GM19043 (cell line): ENCODE results near the gene GHRL.
"Not testable (repeated sequence)": the region's sequence is repeated elsewhere in the genome, so short reads cannot be mapped to it uniquely, and the experiment has no call there.

ENCODE experiments used
- ATAC-seq: cut with Tn5 transposase; IDR thresholded peaks from one replicate; pipeline ENCODE4 v1.9.1; 2021; ENCODE audit warnings: low read depth; ENCODE audit not compliant: unreplicated experiment

Gene GHRL

DNA sequence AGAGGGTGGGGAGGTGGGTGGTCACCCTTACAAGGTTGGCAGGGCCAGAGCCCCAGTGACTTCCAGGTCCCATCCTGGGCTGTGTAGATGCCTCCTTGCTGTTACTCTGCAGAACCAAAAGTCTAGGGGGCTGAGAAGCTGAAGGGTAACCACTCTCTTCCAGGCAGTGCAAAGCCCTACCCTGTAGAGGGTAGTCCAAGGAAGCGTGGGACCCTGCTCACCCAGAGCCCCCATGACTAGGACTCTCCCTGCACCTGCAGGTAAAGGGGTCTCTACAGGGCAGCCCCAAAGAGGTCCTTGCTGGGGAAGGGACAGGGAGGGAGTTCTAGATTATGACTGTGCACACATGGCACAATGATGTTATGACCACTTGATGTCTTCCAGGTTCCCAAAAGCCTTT, 14.2 kb downstream of the GHRL start:
- ATAC-seq: no peak

DNA sequence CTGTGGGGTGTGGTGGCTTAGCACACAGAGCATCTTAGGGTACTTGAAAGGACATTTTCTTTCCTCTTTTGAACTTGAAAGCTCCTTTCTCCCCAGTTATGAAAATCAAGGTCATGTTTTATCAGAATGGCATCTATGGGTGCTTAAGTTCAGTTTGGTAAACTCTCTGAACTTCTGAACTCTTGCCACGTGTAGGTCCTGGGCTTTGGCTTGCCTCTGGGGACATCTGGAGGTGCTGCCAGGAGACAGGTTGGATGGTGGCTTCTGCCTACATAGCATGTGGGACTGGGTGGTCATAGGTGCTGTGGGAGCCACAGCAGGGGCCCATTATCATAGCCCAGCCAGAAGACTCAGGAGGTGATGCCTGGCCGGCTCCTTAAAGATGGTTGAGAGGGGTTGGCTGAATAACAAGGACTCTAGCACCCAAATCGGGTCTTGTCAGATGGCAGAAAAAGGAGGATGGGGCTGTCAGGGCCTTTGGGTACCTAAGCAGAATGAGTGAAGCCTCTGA, 15.6 kb downstream of the GHRL start:
- no peak for ATAC-seq

DNA sequence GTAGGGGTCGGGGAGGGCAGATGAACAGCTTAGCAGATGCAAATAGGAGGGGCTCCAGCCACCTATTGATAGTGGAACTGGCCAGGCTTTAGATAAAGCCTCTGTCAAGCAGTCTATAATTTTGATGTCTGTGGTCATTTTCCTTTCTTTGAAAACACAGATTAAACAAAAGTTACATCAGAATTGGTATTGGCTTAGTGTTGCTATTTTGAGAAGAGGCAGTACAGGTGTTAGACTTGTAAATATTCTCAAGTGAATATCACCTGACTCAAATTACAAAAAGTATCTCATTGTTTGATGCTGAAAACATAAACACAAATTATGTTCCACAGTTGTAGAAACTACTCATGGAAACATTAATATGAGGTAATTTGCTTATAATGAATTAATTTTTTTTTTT, 18.1 kb downstream of the GHRL start:
- ATAC-seq: no peak

DNA sequence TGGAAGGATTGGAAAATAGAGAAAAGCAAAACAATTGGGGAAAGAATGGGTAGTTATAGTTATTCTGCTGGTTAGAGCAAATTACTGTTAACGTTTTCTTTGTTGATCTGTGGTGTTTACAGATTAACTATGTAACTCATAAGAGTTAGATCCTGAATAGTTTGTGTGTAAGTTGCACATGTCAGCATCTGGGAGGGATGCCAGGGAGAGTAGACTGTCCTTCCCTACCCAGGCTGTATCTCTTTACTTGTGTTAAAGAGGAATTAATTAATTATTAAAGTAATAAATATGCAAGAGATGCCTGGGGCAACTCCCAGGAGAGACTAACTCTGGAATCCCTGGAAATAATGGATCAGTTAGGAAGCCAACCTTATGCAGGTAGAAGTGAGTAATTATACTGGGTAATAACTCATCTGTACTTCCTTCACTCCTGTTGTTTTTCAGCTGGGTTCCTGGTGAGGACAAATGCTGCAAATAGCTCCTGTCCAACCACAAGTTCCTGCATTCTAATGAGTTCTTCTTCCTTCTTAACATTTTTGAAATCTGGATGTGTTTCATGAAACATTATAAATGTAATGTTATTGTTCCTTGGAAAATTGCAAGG, 18.9 kb downstream of the GHRL start:
- ATAC-seq: no peak

DNA sequence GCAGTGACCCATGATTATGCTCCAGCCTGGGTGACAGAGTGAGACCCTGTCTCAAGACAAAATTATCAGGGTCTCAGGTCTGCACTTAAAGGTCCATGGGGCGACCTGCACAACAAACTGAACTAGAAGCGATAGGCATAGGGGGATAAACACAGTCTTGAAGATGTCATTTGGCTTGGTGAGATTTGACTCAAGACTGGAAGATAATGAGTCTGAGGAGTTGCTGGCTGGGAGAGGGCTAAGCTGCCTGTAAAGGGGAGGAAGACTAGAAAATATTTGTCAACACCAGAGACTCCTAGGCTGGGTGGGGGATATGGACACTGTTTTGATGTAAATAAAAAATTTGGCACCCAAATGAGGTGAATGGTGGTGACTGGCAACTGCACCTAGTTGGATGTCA, 19.8 kb downstream of the GHRL start:
- ATAC-seq: no peak

DNA sequence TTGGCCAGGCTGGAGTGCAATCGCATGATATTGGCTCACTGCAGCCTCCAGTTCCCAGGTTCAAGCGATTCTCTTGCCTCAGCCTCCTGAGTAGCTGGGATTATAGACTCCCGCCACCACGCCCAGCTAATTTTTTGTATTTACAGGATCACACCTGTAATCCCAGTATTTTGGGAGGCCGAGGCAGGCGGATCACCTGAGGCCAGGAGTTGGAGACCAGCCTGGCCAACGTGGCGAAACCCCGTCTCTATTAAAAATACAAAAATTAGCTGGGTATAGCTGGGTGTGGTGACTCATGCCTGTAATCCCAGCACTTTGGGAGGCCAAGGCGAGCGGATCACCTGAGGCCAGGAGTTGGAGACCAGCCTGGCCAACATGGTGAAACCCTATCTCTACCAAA, 20.3 kb downstream of the GHRL start:
- ATAC-seq: not testable (repeated sequence)

DNA sequence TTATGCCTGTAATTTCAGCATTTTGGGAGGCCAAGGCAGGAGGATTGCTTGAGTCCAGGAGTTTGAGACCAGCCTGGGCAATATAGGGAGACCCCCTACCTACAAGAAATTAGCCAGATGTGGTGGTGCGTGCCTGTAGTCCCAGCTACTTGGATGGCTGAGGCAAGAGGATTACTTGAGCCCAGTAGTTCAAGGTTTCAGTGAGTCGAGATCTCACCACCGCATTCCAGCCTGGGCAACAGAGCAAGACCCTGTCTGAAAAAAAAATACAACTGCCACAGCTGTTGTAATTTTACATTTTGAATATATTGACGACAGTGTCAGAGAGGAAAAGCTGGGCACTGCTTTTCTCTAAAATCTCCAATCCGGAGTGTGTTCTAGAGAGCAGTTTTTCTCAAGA, 23.3 kb downstream of the GHRL start:
- no peak for ATAC-seq

DNA sequence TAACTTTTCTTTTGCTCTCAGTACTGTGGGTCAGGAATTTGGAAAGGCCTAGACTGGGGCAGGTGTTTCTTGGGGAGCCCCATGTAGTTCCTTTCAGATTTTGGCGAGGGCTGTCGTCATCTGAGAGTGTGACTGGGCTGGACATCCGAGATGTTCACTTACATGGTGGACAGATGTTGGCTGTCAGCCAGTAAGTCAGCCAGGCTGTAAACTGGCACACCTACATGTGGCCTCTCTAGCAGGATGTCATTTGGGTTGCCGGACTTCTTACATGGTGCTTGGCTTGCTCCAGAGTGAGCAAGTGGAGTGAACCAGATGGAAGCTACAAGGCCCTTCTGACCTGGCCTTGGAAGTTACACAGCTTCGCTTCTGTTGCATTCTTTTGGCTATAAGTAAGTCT, 23.8 kb downstream of the GHRL start:
- no peak for ATAC-seq

DNA sequence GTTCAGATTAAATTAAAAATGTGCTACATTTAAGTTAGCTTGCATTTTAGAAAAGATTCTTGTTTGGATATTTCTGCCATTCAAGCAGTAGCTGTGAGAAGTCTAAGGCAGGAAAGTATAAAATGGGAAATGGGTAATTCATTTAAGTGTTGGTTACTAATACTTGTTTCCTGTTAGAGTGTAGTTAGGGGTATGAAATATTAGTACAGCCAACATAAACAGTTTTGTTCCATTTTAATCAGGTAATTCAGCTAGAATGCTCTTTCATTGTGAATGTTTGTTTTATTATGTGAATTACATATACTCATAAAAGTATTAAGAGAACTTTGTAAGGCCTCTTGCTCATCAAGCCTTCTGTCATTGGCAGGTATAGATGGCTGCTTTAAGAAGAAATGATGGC, 24.6 kb downstream of the GHRL start:
- no peak for ATAC-seq

DNA sequence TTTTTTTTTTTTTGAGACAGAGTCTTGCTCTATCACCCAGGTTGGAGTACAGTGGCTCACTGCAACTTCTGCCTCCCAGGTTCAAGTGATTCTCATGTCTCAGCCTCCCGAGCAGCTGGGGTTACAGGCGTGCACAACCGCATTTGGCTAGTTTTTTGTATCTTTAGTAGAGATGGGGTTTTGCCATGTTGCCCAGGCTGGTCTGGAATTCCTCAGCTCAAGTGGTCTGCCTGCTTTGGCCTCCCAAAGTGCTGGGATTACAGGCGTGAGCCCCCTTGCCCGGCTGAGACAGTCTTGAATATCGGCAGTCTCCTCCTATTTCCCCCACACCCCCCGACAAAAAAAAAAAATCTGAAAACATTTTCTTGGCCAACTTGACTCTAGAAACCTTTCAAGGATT, 25.8 kb downstream of the GHRL start:
- ATAC-seq: not testable (repeated sequence)

DNA sequence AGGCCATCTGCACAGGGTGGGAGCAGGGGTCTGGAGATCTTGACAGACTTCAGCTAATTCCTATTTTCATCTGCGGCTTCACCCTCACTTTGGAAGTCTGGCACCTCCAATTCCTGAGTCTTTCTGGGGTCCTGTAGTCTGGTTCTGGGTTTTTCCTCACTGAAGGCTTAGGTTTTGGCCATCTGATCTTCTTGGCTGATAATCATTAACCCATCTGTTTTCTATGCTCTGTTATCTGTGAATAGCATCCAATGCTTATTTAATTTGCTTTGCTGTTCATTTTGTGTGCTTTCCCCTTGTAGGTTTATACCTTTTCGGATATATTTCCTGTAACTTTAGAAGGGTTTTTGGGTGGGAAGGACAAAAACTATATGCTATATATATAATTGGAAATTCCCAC, 26.9 kb downstream of the GHRL start:
- no peak for ATAC-seq

DNA sequence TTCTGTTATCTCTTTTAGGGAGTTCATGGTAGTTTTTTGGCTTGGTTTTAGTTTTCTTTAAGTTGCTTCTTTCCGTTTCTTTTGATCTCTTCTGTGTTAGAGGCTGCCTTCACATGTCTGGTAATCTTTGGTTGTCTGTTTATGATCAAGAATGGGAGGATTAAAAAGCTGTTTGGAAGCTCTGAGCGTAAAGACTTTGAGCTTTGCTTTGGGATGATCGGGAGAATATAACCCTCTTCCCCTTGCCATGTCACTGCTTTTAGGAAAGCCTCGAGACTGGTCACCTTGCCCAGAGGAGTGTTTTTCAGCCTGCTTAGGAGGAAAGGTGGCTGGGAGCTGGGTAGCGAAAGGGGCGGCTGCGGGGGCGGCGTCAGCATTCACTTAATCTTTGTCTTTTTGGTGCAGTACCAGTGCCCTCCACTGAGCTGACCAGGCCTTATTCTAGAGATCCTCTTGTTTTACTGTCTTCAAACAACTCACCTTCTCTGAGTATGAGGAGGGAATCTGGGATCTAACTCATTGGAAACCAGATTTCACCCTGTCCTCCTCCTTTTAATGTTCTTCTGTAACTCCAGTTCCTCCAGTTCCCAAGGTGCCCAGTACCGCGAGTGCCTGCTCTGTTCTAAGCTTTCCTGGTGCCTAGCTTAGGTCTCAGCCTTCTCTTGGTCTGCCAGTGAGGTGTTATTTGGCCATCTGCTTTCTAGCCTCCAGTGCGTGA, 28.9 kb downstream of the GHRL start:
- peak; percentile 49 for ATAC-seq

DNA sequence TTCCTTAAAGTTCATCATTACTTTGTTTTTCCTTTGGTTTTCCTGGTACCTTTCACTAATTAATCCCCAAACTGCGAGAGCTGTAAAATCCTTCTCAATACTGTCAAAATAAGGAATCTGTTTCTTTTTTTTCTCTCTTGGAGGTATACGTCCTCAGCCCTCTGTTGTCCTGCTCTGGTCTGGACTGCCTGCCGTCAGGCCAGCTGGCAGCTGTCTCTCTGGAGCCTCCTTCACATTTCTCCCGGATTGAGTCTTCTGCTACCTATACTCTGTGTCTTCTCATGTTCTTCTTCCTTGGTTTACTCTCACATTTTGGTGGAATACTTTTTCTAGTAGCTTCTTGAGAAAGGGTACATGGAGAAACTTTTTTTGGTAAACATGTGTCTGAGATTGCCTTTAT, 30.7 kb downstream of the GHRL start:
- ATAC-seq: no peak

DNA sequence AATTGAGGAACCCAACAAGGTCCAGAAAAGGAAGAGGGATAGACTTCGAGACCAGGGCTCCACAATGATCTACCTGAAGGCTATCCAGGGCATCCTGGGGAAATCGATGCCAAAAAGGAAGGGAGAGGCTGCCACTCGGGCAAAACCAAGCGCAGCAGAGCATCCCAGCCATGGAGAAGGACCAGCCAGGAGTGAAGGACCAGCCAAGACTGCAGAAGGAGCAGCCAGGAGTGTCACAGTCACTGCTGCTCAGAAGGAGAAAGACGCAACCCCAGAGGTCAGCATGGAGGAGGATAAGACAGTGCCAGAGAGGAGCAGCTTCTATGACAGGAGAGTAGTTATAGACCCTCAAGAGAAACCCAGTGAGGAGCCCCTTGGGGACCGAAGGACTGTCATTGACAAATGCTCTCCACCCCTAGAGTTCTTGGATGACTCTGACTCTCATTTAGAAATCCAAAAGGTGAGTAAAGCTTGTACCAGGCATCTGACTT, 32.5 kb downstream of the GHRL start:
- no peak for ATAC-seq

DNA sequence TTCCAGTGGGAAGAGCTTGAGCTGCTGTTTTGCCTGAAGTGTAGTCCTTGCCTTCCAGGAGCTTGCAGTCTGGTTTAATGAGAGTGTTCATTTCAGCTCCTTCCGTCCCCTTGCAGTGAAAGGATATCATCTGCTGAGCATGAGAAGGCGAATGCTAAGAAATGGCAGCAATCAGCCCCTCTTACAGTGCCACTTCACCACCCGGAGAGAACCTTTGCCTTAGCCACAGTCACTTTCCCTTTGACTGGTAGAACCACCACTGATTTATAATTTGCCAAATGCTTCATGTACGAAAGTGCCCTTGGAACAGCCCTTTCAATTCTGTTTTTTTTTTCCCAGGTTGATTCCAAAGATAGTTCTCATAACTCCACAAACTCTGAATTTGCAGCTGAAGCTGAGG, 32.9 kb downstream of the GHRL start:
- ATAC-seq: no peak

DNA sequence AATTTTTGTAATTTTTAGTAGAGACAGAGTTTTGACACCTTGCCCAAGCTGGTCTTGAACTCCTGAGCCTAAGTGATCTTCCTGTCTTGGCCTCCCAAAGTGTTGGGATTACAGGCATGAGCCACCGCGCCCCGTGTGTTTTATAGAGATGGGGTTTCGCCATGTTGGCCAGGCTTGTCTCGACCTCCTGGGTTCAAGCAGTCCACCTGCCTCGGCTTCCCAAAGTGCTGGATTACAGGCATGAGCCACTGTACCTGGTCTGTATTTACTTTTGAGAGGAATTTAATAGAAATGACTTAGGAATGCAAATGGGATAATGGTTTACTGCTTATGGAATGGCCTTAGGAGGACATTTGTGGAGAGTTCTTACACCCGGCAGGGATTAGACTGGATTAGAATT, 33.7 kb downstream of the GHRL start:
- no peak for ATAC-seq

DNA sequence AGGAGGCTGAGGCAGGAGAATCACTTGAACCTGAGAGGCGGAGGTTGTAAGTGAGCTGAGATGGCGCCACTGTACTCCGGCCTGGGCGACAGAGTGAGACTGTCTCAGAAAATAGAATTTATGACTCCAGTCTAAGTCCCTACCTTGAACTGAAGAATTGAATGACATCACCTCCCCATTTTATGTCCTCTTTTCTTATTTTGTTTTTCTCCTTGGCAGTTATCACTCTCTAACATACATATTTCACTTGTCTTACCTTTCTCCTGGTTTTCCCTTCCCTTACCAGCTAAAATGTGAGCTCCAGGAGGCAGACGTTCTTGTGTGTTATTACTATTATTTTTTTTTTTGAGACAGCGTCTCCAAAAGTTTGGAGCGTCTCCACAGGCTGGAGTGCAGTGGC, 36.9 kb downstream of the GHRL start:
- no peak for ATAC-seq

DNA sequence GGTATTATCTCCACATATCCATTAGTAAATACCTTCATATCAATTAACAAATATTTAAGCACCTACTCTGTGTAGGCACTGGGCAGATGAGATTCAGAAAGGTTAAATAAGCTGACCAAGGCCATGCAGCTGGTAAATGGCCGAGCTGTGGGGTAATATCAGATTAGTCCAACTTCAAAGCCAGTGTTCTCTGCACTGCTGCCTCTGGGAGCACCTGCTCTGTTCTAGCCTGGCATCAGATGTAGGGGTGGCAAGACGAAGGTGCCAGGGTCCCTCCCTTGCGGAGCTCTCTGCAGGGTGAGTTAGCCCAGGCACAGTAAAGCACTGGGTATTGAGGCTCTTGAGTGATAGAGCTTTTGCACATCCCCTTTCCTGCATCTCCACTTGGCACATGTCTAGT, 39.0 kb downstream of the GHRL start:
- no peak for ATAC-seq

DNA sequence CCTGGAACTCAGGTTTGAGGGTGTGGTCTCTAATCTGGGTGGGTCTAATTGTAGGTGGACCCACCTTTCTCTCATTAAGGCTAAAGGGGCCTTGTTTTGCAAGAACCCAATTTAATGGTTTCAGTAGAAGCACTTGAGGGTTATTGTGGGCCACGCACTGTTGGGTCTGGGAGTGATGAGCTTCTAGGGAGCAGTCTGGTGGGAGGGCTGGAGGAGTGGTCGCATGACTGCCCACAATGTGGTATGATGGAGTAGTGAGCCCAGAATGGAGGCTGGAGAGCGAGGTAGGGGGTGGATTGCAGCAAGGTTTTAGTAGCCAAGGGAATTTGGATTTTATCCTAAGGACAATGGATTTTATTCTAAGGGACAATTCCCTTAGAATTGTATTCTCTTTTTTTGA, 41.7 kb downstream of the GHRL start:
- no peak for ATAC-seq

DNA sequence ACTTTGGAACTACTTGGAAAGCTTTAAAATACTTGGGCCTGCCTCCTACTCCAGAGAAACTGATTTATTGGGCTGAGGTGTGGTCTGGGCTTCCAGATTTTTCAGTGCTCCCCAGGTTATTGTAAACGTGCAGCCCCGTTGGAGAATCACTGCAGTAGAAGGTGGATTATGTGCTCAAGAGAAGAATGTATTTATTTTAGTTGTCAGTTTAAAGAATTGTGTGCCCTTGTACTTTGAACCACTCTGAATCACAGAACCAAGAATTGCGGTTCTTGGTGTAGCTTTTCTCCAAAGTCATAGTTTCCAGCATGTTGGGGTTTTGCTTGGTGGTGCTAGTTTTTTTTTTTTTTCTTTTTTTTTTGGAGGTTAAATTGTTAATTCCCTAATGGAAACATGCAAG, 42.9 kb downstream of the GHRL start:
- no peak for ATAC-seq

DNA sequence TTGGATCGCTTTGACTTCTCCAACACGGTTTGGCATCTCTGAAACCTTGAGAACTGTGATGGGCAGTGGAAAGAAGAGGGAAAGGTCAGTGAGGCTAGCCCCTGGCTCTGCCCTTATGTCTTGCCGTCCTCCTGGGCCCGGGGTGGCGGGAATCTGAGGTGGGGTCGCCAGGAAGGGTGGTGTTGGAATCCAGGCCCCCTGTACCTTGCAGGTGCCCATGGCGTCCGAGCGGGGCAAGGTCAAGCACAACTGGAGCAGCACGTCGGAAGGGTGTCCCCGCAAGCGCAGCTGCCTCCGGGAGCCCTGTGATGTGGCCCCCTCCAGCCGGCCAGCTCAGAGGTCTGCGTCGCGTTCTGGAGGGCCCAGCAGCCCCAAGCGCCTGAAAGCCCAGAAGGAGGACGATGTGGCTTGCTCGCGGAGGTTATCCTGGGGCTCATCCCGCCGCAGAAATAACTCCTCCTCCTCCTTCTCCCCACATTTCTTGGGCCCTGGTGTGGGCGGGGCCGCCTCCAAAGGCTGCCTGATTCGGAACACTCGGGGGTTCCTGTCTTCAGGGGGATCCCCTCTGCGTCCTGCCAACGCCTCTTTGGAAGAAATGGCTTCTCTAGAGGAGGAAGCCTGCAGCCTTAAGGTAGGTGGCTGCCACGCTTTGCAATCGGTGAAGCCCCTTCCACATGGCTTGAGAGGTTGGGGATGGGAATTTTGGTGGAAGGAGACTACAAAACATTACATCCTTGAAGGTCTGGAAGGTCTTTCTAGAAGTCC, 43.6 kb downstream of the GHRL start:
- no peak for ATAC-seq
